Adrenal gland (tissue), 12 donors: ENCODE data around the gene SLC6A13. TPM values are rescaled to one million over a fixed set of nuclear protein-coding genes. Genes with fewer than 3 reads are reported as not detected.

Experiments
- DNase-seq, 7 donors: peaks; one replicate each; pipeline ENCODE4 v3.0.0-alpha.2; 2019 to 2020
- H3K27ac ChIP-seq, 5 donors: fragments of 200-600 bp; sonication (generic) in 4 of 5; 1 replicate in 3 of 5; 2 replicates in 2 of 5; pipeline versions ENCODE4 v1.5.1 to v1.8.0; 2016 to 2020; ENCODE audit warnings: mild to moderate bottlenecking in 1 of 5
- H3K27me3 ChIP-seq: fragments of 200-600 bp; 2 replicates; pipeline ENCODE4 v1.8.0; 2021
- H3K36me3 ChIP-seq, 2 donors: fragments of 200-600 bp; replicated peaks in 1 of 2; 1 replicate in 1 of 2; 2 replicates in 1 of 2; pipeline versions ENCODE4 v1.5.1 to v1.8.0; 2018 to 2022
- H3K4me1 ChIP-seq, 2 donors: fragments of 200-600 bp; replicated peaks in 1 of 2; 1 replicate in 1 of 2; 2 replicates in 1 of 2; pipeline versions ENCODE4 v1.5.1 to v1.8.0; 2018 to 2021
- H3K4me3 ChIP-seq, 4 donors: fragments of 200-600 bp; sonication (generic) in 3 of 4; one replicate each; pipeline ENCODE4 v1.5.1; 2016 to 2018
- H3K9me3 ChIP-seq, 3 donors: fragments of 200-600 bp; sonication (generic) in 1 of 3; replicated peaks in 1 of 3; 1 replicate in 2 of 3; 2 replicates in 1 of 3; pipeline versions ENCODE4 v1.5.1 to v1.8.0; 2016 to 2021
- CTCF ChIP-seq, 6 experiments: fragments of 450-650 bp in 4 of 6; fragments of 200-600 bp in 2 of 6; sonication (generic) in 1 of 6; IDR thresholded peaks; 1 replicate in 5 of 6; 2 replicates in 1 of 6; pipeline versions ENCODE4 v1.5.1 to v1.8.0; 2016 to 2021; ENCODE audit warnings: antibody characterized with exemption in 6 of 6, mild to moderate bottlenecking in 2 of 6, moderate library complexity in 1 of 6
- POLR2A ChIP-seq, 2 donors: fragments of 450-650 bp; IDR thresholded peaks; one replicate each; pipeline ENCODE4 v1.6.1; 2017; ENCODE audit warnings: antibody characterized with exemption in 2 of 2, mild to moderate bottlenecking in 2 of 2, moderate library complexity in 1 of 2
- WGBS, 4 donors: extraction: QIAGEN DNeasy Blood & Tissue Kit in 2 of 4; methylation state at CpG; one replicate each; pipeline versions ENCODE4 v1.1.5 to v1.1.7; 2013 to 2017; 5-methylcytosine and 5-hydroxymethylcytosine counted together
- intact Hi-C, 2 donors: fragments of 100-400 bp; cut with DNase I; formaldehyde crosslinking; loops; one replicate each; pipeline versions ENCODE4 v1.14.1 to v1.15.0; 2022 to 2023
- polyA plus RNA-seq, 3 donors: library from polyadenylated mRNA; stranded (reverse); fragments of 200-250 nt in 2 of 3; fragments of 350-450 nt in 1 of 3; fragmentation: Illumina TruSeq in 1 of 3; extraction: RNeasy Lipid Tissue Mini Kit (QIAGEN cat#74804) in 1 of 3; gene quantifications; one replicate each; pipeline ENCODE4 v1.2.3, GENCODE V29; 2013 to 2014
- total RNA-seq, 9 donors: library from RNA; depleted of rRNA in 4 of 9; stranded (reverse); fragments of >200 nt in 4 of 9; fragments of 120-200 nt in 1 of 9; fragmentation: NEBNext Ultra II Directional in 1 of 9; extraction: Animal tissue kit (Norgen Biotek cat#: 25700) in 1 of 9; gene quantifications; one replicate each; pipeline versions ENCODE4 v1.1.0 to v1.2.4, GENCODE V29; 2013 to 2023
- donor health status: healthy with polysubstance abuse.
- donor health status: Bipolar disorder and iron deficiency.
- donor health status: DM: yes; HTN: yes; CAD: no.
- donor health status: DM: no; HTN: no; CAD: no.
- donor health status: DM: no; HTN: no; CAD: no.
- donor health status: DM: yes; HTN: yes; CAD: no.

SLC6A13 gene
- total and polyA plus RNA-seq, 12 donors, result 0.22 to 1.0 (median 0.64) TPM; not detected in 6

- Histone ChIP-seq H3K27ac (no peak overlapping the region), H3K4me1 (no peaks in the 10 kb centered on the region), H3K4me3 (no peak overlapping the region), H3K27me3 (no peaks in the 10 kb centered on the region), H3K9me3 (peaks cover 0 to 7% (median 4%) of the 10 kb centered on the region in 3 donors), H3K36me3 (no peaks in the 10 kb centered on the region)
- DNase-seq, result no peak
- TF ChIP-seq CTCF (IDR thresholded peaks at IDR 0.05), result no peak
- no peak for TF ChIP-seq POLR2A (IDR thresholded peaks at IDR 0.05)
- intact Hi-C loops, result no loop called here
- 86 to 90% (median 87%) methylated on average over 3 of the region's 3 CpGs for WGBS, 4 donors
These were observed 15.4 kb downstream of the SLC6A13 start for GRCh38 chr12:247271-247670.

- H3K4me1 ChIP-seq, result no peaks in the 10 kb centered on the region
- no peak overlapping the region for H3K27ac ChIP-seq
- no peak for TF ChIP-seq POLR2A (IDR thresholded peaks at IDR 0.05)
- TF ChIP-seq CTCF (IDR thresholded peaks at IDR 0.05), result no peak
- no peak for DNase-seq
- H3K4me3 ChIP-seq, result no peak overlapping the region
- H3K36me3 ChIP-seq, result no peaks in the 10 kb centered on the region
- WGBS, 4 donors, result 49 to 63% (median 55%) methylated on average over 4 of the region's 4 CpGs
- intact Hi-C loops, result no loop called here
- peaks cover 0 to 7% (median 4%) of the 10 kb centered on the region in 3 donors for H3K9me3 ChIP-seq
- H3K27me3 ChIP-seq, result no peaks in the 10 kb centered on the region
These were observed 19.3 kb downstream of the SLC6A13 start for GRCh38 chr12:243381-243780.

GRCh38 chr12:242496-242895 lies 20.1 kb downstream of the SLC6A13 start:
- peak in 1 of 7 donors; percentile 36 for DNase-seq
- Histone ChIP-seq H3K36me3 (no peaks in the 10 kb centered on the region), H3K27me3 (no peaks in the 10 kb centered on the region), H3K9me3 (no peaks in the 10 kb centered on the region), H3K4me1 (no peaks in the 10 kb centered on the region), H3K4me3 (no peak overlapping the region), H3K27ac (no peak overlapping the region)
- intact Hi-C loops, result no loop called here
- TF ChIP-seq CTCF (IDR thresholded peaks at IDR 0.05) (no peak), POLR2A (IDR thresholded peaks at IDR 0.05) (no peak)
- WGBS, 4 donors, result 85 to 93% (median 88%) methylated on average over 15 of the region's 15 CpGs

GRCh38 chr12:241266-241665 lies 21.4 kb downstream of the SLC6A13 start:
- H3K27me3 ChIP-seq, result no peaks in the 10 kb centered on the region
- no peaks in the 10 kb centered on the region for H3K9me3 ChIP-seq
- peak in 1 of 7 donors; percentile 4 for DNase-seq
- no peak overlapping the region for H3K4me3 ChIP-seq
- no peaks in the 10 kb centered on the region for H3K4me1 ChIP-seq
- 88 to 91% (median 89%) methylated on average over 9 of the region's 9 CpGs for WGBS, 4 donors
- H3K36me3 ChIP-seq, result no peaks in the 10 kb centered on the region
- no peak for TF ChIP-seq POLR2A (IDR thresholded peaks at IDR 0.05)
- no peak for TF ChIP-seq CTCF (IDR thresholded peaks at IDR 0.05)
- no peak overlapping the region for H3K27ac ChIP-seq
- intact Hi-C loops, result no loop called here
